OCI-LY3 (cell line): Measurements from ENCODE around the gene TYRO3.

Experiments
- EZH2phosphoT487 ChIP-seq: fragments of 200-600 bp; shearing (Covaris generic); IDR thresholded peaks from 2 replicates; pipeline ENCODE4 v1.6.1; 2018; ENCODE audit warnings: antibody characterized with exemption, mixed run types, low read depth
- TF ChIP-seq, protein P1 (sequence below): fragments of 200-600, 300-600 bp; sonication (generic); IDR thresholded peaks from 2 replicates; pipeline ENCODE4 v1.5.1; 2014; ENCODE audit warnings: antibody characterized with exemption, low read length, low read depth

- TF ChIP-seq, protein P1, sequence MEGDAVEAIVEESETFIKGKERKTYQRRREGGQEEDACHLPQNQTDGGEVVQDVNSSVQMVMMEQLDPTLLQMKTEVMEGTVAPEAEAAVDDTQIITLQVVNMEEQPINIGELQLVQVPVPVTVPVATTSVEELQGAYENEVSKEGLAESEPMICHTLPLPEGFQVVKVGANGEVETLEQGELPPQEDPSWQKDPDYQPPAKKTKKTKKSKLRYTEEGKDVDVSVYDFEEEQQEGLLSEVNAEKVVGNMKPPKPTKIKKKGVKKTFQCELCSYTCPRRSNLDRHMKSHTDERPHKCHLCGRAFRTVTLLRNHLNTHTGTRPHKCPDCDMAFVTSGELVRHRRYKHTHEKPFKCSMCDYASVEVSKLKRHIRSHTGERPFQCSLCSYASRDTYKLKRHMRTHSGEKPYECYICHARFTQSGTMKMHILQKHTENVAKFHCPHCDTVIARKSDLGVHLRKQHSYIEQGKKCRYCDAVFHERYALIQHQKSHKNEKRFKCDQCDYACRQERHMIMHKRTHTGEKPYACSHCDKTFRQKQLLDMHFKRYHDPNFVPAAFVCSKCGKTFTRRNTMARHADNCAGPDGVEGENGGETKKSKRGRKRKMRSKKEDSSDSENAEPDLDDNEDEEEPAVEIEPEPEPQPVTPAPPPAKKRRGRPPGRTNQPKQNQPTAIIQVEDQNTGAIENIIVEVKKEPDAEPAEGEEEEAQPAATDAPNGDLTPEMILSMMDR, result no peak
- TF ChIP-seq EZH2phosphoT487, result no peak
Measured at GRCh38 chr15:41594801-41595746, 36.1 kb downstream of the TYRO3 start.
